ENCODE results near the gene MZF1. TPM values are rescaled to one million over a fixed set of nuclear protein-coding genes. Genes with fewer than 3 reads are reported as not detected.
"Not testable (repeated sequence)": the region's sequence is repeated elsewhere in the genome, so short reads cannot be mapped to it uniquely, and the experiment has no call there.

MZF1 gene
- total RNA-seq, 1 donor: 58.7 TPM

DNA sequence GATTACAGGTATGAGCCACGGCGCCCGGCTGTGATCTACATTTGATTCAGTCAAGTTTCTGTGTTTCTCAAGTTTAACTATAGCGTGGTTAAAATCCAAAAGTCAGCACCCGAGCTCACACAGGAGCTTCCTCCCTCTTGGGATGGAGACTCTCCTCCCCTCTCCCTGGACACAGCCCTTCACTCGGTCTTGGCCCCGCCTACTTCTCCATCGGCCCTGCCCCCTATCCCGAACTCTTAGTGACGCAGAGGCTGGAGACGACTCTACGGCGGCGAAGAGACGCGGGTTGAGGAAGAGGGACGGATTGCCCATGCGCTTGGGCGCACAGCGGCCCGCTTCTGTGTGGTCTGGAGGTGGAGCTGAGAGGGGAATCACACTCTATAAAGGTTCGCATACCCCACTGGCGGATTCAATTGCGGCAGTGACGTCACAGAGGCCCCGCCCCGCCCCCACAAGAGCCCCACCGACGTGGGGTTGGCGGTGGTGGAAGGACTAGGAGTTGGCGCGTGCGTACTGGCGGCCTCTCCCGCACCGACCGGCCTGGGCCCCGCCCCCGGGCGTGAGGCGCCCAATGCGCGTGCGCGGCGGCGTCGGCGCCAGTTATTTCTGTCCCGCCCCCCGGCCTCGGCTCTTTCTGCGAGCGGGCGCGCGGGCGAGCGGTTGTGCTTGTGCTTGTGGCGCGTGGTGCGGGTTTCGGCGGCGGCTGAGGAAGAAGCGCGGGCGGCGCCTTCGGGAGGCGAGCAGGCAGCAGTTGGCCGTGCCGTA, 29.1 kb downstream of the MZF1 start, which contains the start of gene TRIM28:
Gene TRIM28 (plus strand): TSS at position 239 of the 765 bp plus-strand sequence. CDS start 694 bp downstream, outside the sequence.
- peak; percentile 99 to 100 (median 99) for DNase-seq (ENCODE audit: low read depth in 2 of 3, low spot score in 2 of 3)

DNA sequence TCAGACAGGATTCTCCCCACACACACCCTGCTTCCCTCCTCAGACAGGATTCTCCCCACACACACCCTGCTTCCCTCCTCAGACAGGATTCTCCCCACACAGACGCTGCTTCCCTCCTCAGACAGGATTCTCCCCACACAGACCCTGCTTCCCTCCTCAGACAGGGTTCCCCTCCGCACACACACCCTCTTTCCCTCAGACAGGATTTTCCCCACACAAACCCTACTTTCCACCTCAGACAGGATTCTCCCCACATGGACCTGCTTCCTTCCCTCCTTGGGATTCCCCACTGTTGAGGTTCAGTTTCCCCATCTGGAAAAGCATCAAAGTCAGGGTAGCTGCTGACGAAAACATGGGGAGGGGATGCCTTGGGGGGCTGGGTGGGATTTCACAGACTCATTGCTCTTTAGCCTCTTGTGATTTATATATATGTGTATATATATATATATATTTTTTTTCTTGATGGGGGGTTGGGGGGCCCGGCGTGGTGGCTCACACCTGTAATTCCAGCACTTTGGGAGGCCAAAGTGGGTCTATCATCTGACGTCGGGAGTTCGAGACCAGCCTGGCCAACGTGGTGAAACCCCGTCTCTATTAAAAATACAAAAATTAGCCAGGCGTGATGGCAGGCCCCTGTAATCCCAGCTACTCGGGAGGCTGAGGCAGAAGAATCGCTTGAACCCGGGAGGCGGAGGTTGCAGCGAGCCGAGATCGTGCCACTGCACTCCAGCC, 30.3 kb downstream of the MZF1 start:
- not testable (repeated sequence) for DNase-seq (ENCODE audit: low read depth in 2 of 3, low spot score in 2 of 3)

DNA sequence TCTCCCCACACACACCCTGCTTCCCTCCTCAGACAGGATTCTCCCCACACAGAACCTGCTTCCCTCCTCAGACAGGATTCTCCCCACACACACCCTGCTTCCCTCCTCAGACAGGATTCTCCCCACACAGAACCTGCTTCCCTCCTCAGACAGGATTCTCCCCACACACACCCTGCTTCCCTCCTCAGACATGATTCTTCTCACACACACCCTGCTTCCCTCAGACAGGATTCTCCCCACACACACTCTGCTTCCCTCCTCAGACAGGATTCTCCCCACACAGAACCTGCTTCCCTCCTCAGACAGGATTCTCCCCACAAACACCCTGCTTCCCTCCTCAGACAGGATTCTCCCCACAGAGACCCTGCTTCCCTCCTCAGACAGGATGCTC, 34.0 kb downstream of the MZF1 start:
- not testable (repeated sequence) for DNase-seq (ENCODE audit: low read depth in 2 of 3, low spot score in 2 of 3)

- peak in 2 of 3 donors; percentile 83 to 91 for DNase-seq (ENCODE audit: low read depth in 2 of 3, low spot score in 2 of 3)
Observed at GRCh38 chr19:58538257-58539168, 34.6 kb downstream of the MZF1 start.

- DNase-seq (ENCODE audit: low read depth in 2 of 3, low spot score in 2 of 3): no peak
Observed at GRCh38 chr19:58536852-58537798, 36.0 kb downstream of the MZF1 start.

DNA sequence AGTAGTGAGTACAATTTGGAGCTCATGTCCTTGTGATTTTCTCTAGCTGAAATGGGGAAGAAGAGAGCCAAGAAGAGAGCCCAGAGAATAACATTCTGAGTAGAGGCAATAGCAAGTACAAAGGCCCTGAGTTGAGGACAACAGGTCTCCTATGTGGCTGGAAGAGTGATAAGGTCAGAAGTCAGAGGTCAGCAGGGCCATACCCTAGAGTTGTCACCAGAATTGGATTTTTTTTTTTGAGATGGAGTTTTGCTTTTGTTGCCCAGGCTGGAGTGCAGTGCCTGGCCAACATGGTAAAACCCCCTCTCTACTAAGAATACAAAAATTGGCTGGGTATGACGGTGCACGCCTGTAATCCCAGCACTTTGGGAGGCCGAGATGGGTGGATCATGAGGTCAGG, 37.3 kb downstream of the MZF1 start:
- no peak for DNase-seq (ENCODE audit: low read depth in 2 of 3, low spot score in 2 of 3)

DNA sequence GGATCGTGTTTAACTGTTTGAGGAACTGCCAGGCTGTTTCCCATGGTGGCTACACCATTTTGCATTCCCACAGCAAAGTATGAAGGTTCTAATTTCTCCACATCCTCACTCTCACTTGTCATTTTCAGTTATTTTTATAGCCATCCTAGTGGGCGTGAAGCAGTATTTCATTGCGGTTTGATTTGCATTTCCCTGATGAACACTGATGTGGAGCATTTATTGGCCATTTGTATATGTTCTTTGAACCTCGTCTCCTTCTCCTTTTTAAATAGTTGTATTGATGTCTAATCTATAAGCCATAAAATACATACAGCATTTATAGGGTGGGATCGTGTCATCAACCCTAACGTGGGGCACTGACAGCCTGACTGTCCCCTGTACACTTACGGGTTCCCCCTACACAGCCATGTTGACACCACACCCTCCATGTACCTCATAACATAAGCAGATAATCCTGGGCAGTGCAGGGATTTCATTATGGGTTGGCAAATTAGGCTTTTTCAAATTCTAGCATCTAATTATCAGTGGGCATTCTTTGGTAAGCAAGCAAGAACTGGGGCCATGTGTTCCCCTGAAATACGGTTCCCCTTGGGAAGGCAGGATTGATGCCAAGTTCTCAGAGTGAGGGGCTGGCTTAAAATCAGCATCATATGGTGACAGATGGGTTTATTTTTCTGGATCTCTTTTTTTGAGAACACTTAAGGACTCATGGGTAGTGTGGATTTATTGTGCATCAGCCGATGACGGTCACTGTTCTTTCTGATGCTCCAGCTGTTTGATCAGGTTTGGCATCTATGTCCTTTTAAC, 41.9 kb downstream of the MZF1 start:
- DNase-seq (ENCODE audit: low read depth in 2 of 3, low spot score in 2 of 3): no peak

GRCh38 chr19:58529405-58529804, 43.7 kb downstream of the MZF1 start:
- DNase-seq (ENCODE audit: low read depth in 2 of 3, low spot score in 2 of 3): no peak

DNA sequence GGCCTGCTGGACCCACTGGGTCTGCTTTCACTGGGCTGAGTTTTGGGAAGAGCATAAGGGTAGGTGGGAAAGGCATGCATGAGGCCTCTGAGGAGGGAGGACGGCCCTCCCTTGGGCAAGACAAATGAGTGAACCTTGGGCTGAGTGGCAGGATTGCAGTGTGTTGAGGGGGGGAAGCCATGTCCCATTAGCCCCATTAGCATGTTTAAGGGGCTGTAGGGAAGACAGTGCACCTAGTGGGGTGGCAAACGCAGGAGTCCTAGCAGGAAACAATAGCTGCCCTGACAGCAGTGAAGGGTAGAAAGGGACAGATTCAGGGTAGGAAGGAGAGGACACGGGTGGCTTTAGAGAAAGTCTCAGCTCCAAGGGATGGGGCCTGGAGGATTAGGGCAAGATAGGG, 50.4 kb downstream of the MZF1 start:
- DNase-seq (ENCODE audit: low read depth in 2 of 3, low spot score in 2 of 3): no peak

DNA sequence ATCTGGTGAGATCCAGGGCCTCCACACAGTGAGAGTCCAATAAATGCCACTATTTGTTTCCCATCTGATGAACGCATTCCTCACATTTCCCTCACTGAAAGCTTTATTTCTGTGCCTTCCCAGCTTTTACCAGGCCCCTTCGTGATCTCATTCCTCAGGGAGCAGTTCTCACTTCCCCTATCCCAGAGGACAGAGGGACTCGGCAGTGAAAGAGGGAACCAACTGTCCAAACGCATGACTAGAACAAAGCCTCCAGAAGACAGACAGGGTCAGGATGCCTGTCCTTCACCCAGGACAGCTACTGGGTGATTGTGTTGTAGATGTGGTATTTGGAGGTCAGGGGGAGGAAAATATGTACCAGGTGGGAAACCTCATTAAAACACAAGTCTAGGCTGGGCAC, 51.5 kb downstream of the MZF1 start:
- no peak for DNase-seq (ENCODE audit: low read depth in 2 of 3, low spot score in 2 of 3)

DNA sequence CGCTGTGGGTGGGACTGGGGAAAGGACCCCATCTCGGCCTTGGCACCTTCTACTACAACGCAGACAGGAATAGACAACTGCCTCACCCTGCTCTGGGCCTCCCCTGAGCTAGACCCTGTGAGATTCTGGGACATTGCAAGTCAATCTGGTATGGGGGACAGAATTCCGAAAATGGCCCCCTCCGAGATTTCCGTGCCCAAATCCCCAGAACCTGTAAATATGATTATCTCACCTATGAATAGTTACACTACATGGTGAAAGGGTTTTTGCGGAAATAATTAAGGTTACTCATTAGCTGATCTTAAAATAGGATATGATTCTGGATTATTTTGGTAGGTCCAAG, 52.9 kb downstream of the MZF1 start:
- DNase-seq (ENCODE audit: low read depth in 2 of 3, low spot score in 2 of 3): no peak

- peak; percentile 80 to 96 (median 95) for DNase-seq (ENCODE audit: low read depth in 2 of 3, low spot score in 2 of 3)
Observed at GRCh38 chr19:58519355-58520256, 53.5 kb downstream of the MZF1 start, which contains the start of gene ZBTB45. TSS of gene ZBTB45 (minus strand) at chr19:58519810. CDS start at chr19:58517673, 2,137 bp downstream.

DNA sequence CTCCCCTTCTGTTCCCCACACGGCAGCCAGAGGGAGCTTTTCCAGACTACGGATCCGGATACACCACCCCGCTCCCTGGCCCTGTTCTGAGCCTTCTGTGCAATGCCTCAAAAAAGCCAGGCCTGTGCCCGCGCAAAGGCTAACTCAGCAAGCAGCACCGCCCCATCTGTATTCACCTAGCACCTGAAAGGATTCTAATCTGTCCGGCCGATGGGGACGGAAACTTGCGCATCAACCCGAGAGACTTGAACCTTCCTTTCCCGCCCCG, 54.1 kb downstream of the MZF1 start:
- DNase-seq (ENCODE audit: low read depth in 2 of 3, low spot score in 2 of 3): peak in 2 of 3 donors; percentile 65 to 78

GRCh38 chr19:58518256-58519086, 54.7 kb downstream of the MZF1 start:
- DNase-seq (ENCODE audit: low read depth in 2 of 3, low spot score in 2 of 3): no peak

DNA sequence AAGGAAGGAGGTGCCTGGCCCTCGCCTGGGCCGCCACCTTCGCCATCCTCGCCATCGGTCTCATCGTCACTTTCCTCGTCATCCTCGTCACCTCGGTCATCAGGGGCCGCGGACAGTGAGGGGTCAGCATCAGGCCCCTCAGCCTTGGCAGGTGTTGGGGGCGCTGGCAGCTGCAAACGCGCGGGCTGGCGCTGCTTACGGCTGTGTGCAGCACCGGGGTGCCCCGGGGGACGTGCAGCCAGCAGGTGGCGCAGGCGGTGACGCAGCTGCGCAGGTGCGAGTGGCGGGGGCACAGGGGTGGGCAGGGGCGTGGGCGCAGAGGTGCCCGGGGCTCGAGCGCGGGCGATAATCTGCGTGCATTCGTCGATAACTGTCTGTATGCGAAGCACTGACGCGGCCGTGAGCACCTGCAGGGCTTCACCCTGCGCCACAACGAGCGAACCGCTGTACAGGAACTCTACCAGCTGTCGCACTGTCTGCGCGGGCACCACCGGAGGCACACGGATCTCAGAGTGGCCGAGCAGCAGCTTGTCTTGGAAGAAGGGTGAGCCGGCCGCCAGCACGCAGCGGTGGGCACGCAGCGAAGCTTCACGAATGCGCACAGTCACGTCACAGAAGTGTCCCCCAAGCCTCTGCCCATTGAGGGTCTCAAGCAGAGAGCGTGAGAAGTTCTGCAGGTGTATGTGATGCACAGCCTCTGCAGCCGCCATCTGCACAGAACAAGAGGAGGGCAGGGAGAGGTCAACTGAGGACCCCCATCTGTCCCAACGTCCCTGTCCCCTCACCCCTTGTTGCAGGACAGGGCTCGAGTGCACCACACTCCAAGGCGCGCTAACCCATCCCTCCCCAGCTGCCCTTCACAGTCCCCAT, 55.9 kb downstream of the MZF1 start:
- no peak for DNase-seq (ENCODE audit: low read depth in 2 of 3, low spot score in 2 of 3)

GRCh38 chr19:58516246-58516836, 56.8 kb downstream of the MZF1 start:
- no peak for DNase-seq (ENCODE audit: low read depth in 2 of 3, low spot score in 2 of 3)

Data from hematopoietic multipotent progenitor cell (in vitro differentiated cells).